B cell (primary cell): Measurements from ENCODE around the gene DHX57. TPM values are rescaled to one million over a fixed set of nuclear protein-coding genes. Genes with fewer than 3 reads are reported as not detected.

ENCODE experiments used
- ATAC-seq: fragments of 200-7000 bp; cut with Tn5 transposase; one replicate; pipeline ENCODE4 v1.10.0; 2021; ENCODE audit warnings: low read depth, mild to moderate bottlenecking, moderate number of reproducible peaks, moderate library complexity
- CTCF ChIA-PET: fragments of 350-600 bp; sonication (Branson Sonifier 250); formaldehyde crosslinking; loops from one replicate; lab custom pipeline; 2021; ENCODE audit warnings: antibody characterized with exemption, inconsistent platforms; lab: Charles Lee
- POLR2A ChIA-PET: fragments of 350-600 bp; sonication (Branson Sonifier 250); formaldehyde crosslinking; loops from one replicate; lab custom pipeline; 2021; ENCODE audit warnings: antibody characterized with exemption; lab: Charles Lee
- DNase-seq: peaks from one replicate; pipeline ENCODE4 v3.0.0; 2013
- H2AFZ ChIP-seq: 2 replicates; pipeline ENCODE4 v1.6.1; 2012; ENCODE audit warnings: mild to moderate bottlenecking, low read depth, low read length; ENCODE audit not compliant: insufficient read depth, poor library complexity, severe bottlenecking
- H3K27ac ChIP-seq, 2 donors: 1 replicate in 1 of 2; 2 replicates in 1 of 2; pipeline ENCODE4 v1.5.1; 2012 to 2013; ENCODE audit warnings: low read length in 2 of 2, mild to moderate bottlenecking in 2 of 2, moderate library complexity in 1 of 2
- H3K27me3 ChIP-seq, 4 experiments: fragments of 200-600 bp in 1 of 4; sonication (generic) in 1 of 4; replicated peaks in 1 of 4; 1 replicate in 2 of 4; 2 replicates in 2 of 4; pipeline versions ENCODE4 v1.6.1 to v1.7.0; 2013 to 2016; ENCODE audit warnings: low read length in 3 of 4, mild to moderate bottlenecking in 2 of 4, mixed read lengths in 1 of 4, moderate library complexity in 1 of 4; ENCODE audit not compliant: insufficient read depth in 4 of 4, control insufficient read depth in 3 of 4; ENCODE audit errors: control extremely low read depth in 1 of 4
- H3K36me3 ChIP-seq, 2 experiments: replicated peaks in 1 of 2; 1 replicate in 1 of 2; 2 replicates in 1 of 2; pipeline versions ENCODE4 v1.6.1 to v1.7.1; 2013; ENCODE audit warnings: low read length in 1 of 2; ENCODE audit not compliant: insufficient read depth in 2 of 2, control insufficient read depth in 1 of 2; ENCODE audit errors: control extremely low read depth in 1 of 2, extremely low read depth in 1 of 2
- H3K4me1 ChIP-seq, 2 donors: fragments of 200-600 bp in 1 of 2; sonication (generic) in 1 of 2; 1 replicate in 1 of 2; 2 replicates in 1 of 2; pipeline versions ENCODE4 v1.5.1 to v1.6.1; 2013 to 2017; ENCODE audit warnings: low read length in 2 of 2; ENCODE audit not compliant: control insufficient read depth in 2 of 2, insufficient read depth in 2 of 2
- H3K4me2 ChIP-seq: replicated peaks from 2 replicates; pipeline ENCODE3; 2012; ENCODE audit warnings: mild to moderate bottlenecking, low read depth, low read length; ENCODE audit not compliant: poor library complexity, severe bottlenecking
- H3K4me3 ChIP-seq, 5 experiments: fragments of 200-600 bp in 1 of 5; sonication (generic) in 1 of 5; 1 replicate in 3 of 5; 2 replicates in 2 of 5; pipeline versions ENCODE4 v1.5.1 to v1.7.0; 2011 to 2016; ENCODE audit warnings: low read length in 4 of 5, mild to moderate bottlenecking in 4 of 5, low read depth in 2 of 5, control low read depth in 1 of 5, moderate library complexity in 1 of 5; ENCODE audit not compliant: insufficient read depth in 1 of 5; ENCODE audit errors: control extremely low read depth in 1 of 5, extremely low read depth in 1 of 5
- H3K79me2 ChIP-seq: fragments of 200-600 bp; sonication (generic); one replicate; pipeline ENCODE4 v1.6.0; 2016; ENCODE audit warnings: low read length; ENCODE audit not compliant: control insufficient read depth, insufficient read depth
- H3K9ac ChIP-seq: fragments of 200-600 bp; sonication (generic); 2 replicates; pipeline ENCODE4 v1.6.1; 2017; ENCODE audit warnings: mild to moderate bottlenecking, low read length, moderate library complexity
- H3K9me3 ChIP-seq, 3 donors: one replicate each; pipeline versions ENCODE4 v1.6.1 to v1.7.1; 2013; ENCODE audit warnings: low read length in 2 of 3; ENCODE audit not compliant: control insufficient read depth in 2 of 3, insufficient read depth in 1 of 3; ENCODE audit errors: control extremely low read depth in 1 of 3
- H4K20me1 ChIP-seq: 2 replicates; pipeline ENCODE4 v1.6.0; 2012; ENCODE audit warnings: mild to moderate bottlenecking, low read length; ENCODE audit not compliant: insufficient read depth, control insufficient read depth, poor library complexity, severe bottlenecking
- H3K27ac Mint-ChIP-seq: one replicate; pipeline ENCODE4 v1.8.0; 2021; ENCODE audit warnings: mixed read lengths
- H3K27me3 Mint-ChIP-seq: one replicate; pipeline ENCODE4 v1.8.0; 2021; ENCODE audit warnings: mixed read lengths
- H3K4me1 Mint-ChIP-seq: one replicate; pipeline ENCODE4 v1.8.0; 2021; ENCODE audit warnings: mixed read lengths
- H3K4me3 Mint-ChIP-seq: one replicate; pipeline ENCODE4 v1.8.0; 2021; ENCODE audit warnings: mixed read lengths
- H3K9me3 Mint-ChIP-seq: one replicate; pipeline ENCODE4 v1.8.0; 2022; ENCODE audit warnings: mixed read lengths; ENCODE audit not compliant: insufficient read depth
- EZH2 ChIP-seq: IDR thresholded peaks from 2 replicates; pipeline ENCODE4 v1.6.1; 2012; ENCODE audit warnings: borderline replicate concordance, low read depth, mild to moderate bottlenecking, moderate library complexity, low read length; ENCODE audit not compliant: insufficient read depth, poor library complexity, severe bottlenecking
- WGBS: methylation state at CpG from one replicate; pipeline ENCODE4 v1.1.5; 2013; ENCODE audit warnings: missing lambda C conversion rate; ENCODE audit not compliant: insufficient coverage; 5-methylcytosine and 5-hydroxymethylcytosine counted together
- intact Hi-C: fragments of 100-400 bp; cut with micrococcal nuclease; formaldehyde crosslinking; loops from one replicate; pipeline ENCODE4 v1.10.0; 2022
- polyA plus RNA-seq: library from polyadenylated mRNA; depleted of rRNA; stranded (reverse); fragments of >200 nt; gene quantifications from 2 replicates; pipeline ENCODE4 v1.2.3, GENCODE V29; 2012
- total RNA-seq, 2 donors: library from RNA; stranded (reverse); fragments of 120-200 nt in 1 of 2; gene quantifications; 1 replicate in 1 of 2; 2 replicates in 1 of 2; pipeline versions ENCODE4 v1.2.3 to v1.2.4, GENCODE V29; 2013 to 2022
- TF ChIP-seq, protein P1 (sequence below): fragments of 200-600 bp; IDR thresholded peaks from one replicate; pipeline ENCODE4 v1.8.0; 2022; ENCODE audit warnings: antibody characterized with exemption, mild to moderate bottlenecking

The DHX57 gene
- total and polyA plus RNA-seq, 2 donors (not counting 1 experiment from before 2014, with no cell fraction given) = 7.7 to 25.0 TPM

DNA sequence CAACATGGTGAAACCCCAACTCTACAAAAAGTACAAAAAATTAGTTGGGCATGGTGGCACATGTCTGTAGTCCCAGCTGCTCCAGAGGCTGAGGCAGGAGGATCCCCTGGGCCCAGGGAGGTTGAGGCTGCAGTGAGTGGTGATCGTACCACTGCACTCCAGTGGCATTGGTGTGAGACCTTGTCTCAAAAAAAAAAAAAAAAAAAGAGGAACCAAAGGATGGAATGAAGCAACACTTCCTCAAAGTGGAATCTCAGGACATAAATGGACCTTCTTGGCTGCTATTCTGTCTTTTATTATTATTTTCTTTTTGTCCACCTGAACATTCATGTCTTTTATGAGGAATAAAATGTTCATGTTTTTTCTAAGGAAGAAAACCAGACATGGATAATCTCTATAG lies 84.0 kb downstream of the DHX57 start:
- H3K27ac ChIP-seq = no peak overlapping the region
- H3K79me2 ChIP-seq = no peaks in the 10 kb centered on the region
- no peak overlapping the region for H3K9ac ChIP-seq
- H4K20me1 ChIP-seq = no peaks in the 10 kb centered on the region
- Mint-ChIP-seq H3K27ac (no peak overlapping the region), H3K4me3 (no peak overlapping the region), H3K4me1 (no peaks in the 10 kb centered on the region), H3K27me3 (no peaks in the 10 kb centered on the region), H3K9me3 (no peaks in the 10 kb centered on the region)
- ChIA-PET CTCF (no interaction called here), POLR2A (no interaction called here)
- WGBS = no CpG with 5 or more reads among the region's 1 CpG
- H3K4me3 ChIP-seq = no peak overlapping the region
- ATAC-seq (no peak), DNase-seq (peak; percentile 14)
- H2AFZ ChIP-seq = no peak overlapping the region
- H3K4me2 ChIP-seq = no peak overlapping the region
- no peaks in the 10 kb centered on the region for H3K4me1 ChIP-seq
- peaks cover 0 to 3% (median 0%) of the 10 kb centered on the region in 3 donors for H3K9me3 ChIP-seq
- no peaks in the 10 kb centered on the region for H3K27me3 ChIP-seq
- no peak for TF ChIP-seq EZH2
- TF ChIP-seq, protein P1, sequence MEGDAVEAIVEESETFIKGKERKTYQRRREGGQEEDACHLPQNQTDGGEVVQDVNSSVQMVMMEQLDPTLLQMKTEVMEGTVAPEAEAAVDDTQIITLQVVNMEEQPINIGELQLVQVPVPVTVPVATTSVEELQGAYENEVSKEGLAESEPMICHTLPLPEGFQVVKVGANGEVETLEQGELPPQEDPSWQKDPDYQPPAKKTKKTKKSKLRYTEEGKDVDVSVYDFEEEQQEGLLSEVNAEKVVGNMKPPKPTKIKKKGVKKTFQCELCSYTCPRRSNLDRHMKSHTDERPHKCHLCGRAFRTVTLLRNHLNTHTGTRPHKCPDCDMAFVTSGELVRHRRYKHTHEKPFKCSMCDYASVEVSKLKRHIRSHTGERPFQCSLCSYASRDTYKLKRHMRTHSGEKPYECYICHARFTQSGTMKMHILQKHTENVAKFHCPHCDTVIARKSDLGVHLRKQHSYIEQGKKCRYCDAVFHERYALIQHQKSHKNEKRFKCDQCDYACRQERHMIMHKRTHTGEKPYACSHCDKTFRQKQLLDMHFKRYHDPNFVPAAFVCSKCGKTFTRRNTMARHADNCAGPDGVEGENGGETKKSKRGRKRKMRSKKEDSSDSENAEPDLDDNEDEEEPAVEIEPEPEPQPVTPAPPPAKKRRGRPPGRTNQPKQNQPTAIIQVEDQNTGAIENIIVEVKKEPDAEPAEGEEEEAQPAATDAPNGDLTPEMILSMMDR = no peak
- intact Hi-C loops = no loop called here
- no peaks in the 10 kb centered on the region for H3K36me3 ChIP-seq

- ATAC-seq (no peak), DNase-seq (no peak)
- Mint-ChIP-seq H3K4me1 (no peaks in the 10 kb centered on the region), H3K4me3 (no peak overlapping the region), H3K9me3 (no peaks in the 10 kb centered on the region), H3K27me3 (no peaks in the 10 kb centered on the region), H3K27ac (no peak overlapping the region)
- no peaks in the 10 kb centered on the region for H3K4me1 ChIP-seq
- no peak overlapping the region for H2AFZ ChIP-seq
- TF ChIP-seq, protein P1 = no peak
- TF ChIP-seq EZH2 = no peak
- H3K79me2 ChIP-seq = no peaks in the 10 kb centered on the region
- no peak overlapping the region for H3K4me3 ChIP-seq
- ChIA-PET POLR2A (interaction anchor here (0.7 kb wide), 1 partner anchor 14 kb away, joined by 6 read pairs; no protein-coding TSS in a partner anchor), CTCF (no interaction called here)
- WGBS = 91% methylated on average over 13 of the region's 14 CpGs
- no peak overlapping the region for H3K27ac ChIP-seq
- peaks cover 0 to 3% (median 0%) of the 10 kb centered on the region in 3 donors for H3K9me3 ChIP-seq
- H4K20me1 ChIP-seq = no peaks in the 10 kb centered on the region
- no peaks in the 10 kb centered on the region for H3K27me3 ChIP-seq
- intact Hi-C loops = no loop called here
- H3K9ac ChIP-seq = no peak overlapping the region
- H3K36me3 ChIP-seq = no peaks in the 10 kb centered on the region
- no peak overlapping the region for H3K4me2 ChIP-seq
Measured at GRCh38 chr2:38789691-38790090, 86.0 kb downstream of the DHX57 start.
